Measurements from ENCODE around the gene B3GNT9.
A peak's percentile ranks its signal among the peaks of the same experiment; 100 is the strongest.

Gene B3GNT9

DNA sequence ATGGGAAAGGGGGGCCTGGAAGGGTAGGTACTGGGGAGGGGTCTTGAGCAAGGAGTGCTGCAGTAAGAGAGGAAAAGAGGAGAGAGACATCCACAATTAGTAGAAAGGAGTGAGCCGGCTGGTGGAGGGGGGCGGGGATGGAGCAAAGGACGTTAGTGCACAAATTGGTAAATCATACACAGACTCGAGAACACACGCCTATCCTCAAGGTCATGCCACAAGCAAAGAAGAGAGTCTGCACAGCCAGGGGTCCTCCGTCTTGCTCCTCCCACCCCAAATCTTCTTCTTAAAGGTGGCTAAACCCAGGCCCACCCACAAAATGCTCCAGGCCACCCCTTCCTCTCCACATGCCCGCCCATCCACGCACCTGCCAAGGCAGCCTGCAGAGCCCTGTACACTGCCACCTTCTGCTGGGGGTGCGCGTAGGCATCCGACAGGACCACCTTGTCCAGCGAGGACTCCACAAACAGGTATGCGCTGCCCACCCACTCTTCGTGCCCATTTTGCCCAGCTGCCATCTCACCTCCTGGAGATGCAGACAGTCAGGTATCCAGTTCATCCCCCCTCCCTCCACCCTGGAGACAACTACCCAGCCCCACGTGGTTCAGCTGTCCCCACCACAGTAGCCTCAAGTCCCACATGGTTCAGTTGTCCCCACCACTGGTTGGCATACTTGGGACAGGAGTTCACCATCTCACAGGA, 5.5 kb upstream of the B3GNT9 start:
- H3K4me3 ChIP-seq (ENCODE audit: low read depth, low read length) = no peak overlapping the region
- TF ChIP-seq, protein P1, sequence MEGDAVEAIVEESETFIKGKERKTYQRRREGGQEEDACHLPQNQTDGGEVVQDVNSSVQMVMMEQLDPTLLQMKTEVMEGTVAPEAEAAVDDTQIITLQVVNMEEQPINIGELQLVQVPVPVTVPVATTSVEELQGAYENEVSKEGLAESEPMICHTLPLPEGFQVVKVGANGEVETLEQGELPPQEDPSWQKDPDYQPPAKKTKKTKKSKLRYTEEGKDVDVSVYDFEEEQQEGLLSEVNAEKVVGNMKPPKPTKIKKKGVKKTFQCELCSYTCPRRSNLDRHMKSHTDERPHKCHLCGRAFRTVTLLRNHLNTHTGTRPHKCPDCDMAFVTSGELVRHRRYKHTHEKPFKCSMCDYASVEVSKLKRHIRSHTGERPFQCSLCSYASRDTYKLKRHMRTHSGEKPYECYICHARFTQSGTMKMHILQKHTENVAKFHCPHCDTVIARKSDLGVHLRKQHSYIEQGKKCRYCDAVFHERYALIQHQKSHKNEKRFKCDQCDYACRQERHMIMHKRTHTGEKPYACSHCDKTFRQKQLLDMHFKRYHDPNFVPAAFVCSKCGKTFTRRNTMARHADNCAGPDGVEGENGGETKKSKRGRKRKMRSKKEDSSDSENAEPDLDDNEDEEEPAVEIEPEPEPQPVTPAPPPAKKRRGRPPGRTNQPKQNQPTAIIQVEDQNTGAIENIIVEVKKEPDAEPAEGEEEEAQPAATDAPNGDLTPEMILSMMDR (IDR thresholded peaks at IDR 0.05; ENCODE audit: low read depth, low read length) = no peak

DNA sequence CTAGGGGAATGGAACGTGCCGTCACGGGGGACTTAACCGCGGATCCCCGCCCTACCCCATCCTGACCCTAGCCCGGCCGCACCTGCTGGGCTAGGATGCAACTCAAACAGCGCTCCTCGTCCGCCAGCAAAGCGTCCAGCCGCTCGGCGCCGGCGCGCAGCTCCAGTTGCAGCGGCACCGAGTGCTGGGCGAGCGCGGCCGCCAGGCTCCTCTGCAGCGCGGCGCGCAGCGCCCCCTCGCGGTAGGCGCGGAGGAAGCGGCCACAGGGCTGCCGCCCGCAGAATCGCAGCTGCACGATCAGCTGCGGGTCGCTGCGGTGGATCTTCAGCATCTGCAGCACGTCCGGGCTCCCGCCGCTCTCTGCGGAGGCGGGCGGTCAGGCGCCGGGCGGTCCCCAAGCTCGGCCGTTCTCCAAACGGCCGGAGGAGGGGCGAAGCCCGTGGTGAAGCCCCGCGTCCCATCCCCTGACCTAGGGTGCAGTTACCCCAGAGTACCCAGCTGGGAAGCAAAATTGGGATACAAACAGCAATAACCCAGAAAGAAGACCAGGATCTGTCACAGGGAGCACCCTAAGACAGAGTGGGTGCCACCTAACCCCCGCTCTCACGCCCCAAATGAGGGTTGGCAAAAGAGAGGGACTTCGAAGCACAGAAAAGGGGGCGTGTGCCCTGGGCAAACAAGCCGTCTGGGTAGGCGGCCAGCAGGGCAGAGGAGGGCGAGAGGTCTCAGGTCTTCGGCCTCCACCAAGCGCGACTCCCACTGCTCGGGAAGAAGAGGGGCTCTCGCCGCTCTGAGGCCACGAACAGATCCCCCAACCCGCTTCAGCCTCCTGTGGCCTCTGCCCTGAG, 4.7 kb upstream of the B3GNT9 start:
- no peak overlapping the region for H3K4me3 ChIP-seq (ENCODE audit: low read depth, low read length)
- TF ChIP-seq, protein P1 (IDR thresholded peaks at IDR 0.05; ENCODE audit: low read depth, low read length) = peak; percentile 77

DNA sequence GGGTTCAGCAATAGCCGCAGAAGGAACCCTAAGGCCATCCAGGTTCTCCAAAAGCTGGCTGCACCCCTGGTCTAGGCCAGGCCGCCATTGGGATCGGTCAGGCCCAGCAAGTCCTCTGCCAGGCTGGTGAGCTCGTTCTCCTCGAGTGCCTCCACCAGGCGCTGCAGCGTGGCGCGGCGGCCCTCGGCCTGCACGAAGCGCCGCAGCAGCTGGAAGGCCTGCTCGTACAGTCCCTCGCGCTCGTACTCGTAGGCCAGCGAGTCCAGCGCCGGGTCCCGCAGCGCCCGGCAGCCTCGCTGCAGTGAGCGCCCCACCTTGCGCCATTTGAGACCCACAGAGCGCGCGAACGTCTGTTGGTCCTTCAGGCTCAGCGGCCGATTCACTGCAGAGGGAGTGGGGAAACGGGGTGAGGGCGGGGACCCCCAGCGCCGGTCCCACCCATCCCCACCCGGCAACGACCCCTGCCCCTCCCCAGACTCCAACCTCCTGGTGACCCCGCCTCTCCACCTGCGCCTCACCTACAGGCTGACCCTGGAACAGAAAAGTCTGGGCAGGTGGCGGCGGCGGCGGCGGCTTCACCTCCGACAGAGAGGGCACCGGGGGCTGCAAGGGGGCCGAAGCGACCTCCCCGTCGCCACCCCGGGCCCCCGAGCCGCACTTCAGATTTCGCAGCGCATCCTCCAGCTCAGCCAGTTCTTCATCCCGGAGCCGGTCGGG, 3.9 kb upstream of the B3GNT9 start:
- H3K4me3 ChIP-seq (ENCODE audit: low read depth, low read length) = no peak overlapping the region
- TF ChIP-seq, protein P1 (IDR thresholded peaks at IDR 0.05; ENCODE audit: low read depth, low read length) = no peak

DNA sequence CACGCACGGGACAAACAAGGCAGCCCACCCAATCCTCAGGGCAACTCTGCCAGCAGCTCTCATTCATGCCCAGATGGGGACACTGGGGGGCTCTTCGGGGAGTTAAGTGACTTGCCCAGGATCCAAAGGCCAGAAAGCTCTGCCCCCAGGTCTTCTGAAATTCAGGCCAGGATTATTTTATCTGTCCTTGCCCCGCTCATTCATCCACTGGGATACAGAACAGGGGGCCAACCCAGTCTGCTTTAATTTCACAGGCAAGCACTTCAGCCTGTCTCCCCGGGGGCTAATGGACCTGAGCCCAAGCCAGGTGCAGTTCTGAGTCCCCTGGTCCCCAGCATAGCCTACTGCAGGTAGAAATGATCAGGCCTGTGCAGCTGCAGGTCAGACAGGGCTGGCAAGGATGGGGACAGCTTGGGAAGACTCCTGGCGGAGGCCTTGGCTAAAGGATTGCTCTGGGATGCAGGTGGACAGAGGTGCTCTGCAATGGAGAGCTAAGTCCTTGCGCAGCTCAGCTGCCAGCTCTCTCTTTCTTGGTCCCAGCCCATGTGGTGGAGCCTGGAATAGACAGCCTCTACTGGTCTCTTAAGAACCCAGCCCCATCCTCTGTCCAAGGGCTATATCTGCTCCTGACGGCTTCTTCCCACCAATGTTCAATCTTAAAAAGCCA, 766 bp upstream of the B3GNT9 start:
- no peak overlapping the region for H3K4me3 ChIP-seq (ENCODE audit: low read depth, low read length)
- TF ChIP-seq, protein P1 (IDR thresholded peaks at IDR 0.05; ENCODE audit: low read depth, low read length) = no peak

DNA sequence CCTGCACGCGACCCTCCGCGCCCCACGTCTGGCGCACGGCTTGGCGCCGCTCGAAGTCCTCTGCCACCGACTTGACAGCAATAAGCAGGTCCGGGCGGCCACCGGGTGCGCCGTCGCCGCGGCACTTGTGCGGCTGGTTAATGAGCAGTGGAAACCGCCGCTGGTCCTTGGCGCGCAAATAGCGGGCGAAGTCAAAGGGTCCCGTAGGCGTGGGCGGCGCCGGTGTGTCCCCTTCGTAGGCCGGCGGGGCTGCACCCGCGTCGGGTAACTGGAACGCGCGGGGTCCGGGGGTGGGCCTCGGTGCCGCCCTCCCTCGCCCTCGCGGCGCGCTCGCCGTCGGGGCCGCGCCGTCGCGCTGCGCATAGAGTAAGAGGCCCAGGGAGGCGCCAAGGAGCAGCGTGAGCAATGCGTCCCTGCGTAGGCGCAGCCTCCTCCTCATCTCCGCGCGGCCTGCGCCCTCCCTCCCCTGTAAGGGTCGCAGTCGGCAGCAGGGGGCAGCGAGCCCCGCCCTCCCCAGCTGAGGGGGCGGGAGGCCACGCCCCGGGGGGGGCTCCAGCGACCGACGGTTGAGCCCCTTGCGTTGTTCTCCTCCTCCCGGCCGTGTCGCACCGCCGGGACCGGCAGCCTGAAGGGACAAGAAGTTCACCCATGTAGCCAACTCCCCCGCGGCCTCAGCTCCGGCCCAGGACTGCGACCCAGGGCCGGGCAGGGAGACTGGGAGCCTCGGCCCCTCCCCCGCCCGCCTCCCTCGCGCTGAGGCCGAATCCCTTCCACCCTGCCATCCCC, 558 bp downstream of the B3GNT9 start:
- peak overlapping the region; percentile 72 for H3K4me3 ChIP-seq (ENCODE audit: low read depth, low read length)
- TF ChIP-seq, protein P1 (IDR thresholded peaks at IDR 0.05; ENCODE audit: low read depth, low read length) = no peak

DNA sequence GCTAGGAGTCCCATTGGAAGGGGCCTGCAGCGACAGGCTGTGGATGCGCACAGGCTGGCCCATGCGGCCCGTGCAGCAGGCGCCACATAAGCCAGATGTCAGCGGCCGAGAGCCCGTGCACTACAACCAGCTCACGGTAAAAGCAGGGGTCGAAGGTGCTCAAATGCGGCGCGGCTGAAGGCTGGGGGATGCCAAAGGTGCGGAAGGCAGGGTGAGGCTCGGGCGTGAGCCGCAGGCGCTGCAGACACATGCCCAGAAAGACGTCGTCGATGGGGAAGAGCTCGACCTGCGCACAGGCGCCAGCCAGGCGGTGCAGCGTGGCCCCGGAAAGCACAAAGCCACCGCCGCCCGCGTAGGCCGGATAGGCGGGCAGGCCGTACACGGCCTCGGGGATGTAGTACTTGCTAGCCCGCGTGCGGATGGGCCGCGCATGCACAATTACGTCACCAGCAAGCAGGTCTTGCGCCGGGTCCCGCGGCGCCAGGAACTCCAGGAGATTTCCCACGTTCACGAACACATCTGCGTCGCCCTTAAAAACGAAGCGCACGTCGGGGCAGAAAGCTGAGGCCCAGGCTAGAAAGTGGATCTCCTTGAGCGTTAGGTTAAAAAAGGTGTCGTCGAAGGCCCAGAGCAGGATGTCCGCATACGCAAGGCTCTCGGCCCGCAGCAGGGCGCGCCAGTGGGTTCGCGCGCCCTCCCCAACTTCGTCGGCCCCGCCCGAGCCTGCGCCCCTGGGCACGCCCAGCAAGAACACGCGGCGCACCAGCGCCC, 1.3 kb downstream of the B3GNT9 start:
- no peak overlapping the region for H3K4me3 ChIP-seq (ENCODE audit: low read depth, low read length)
- TF ChIP-seq, protein P1 (IDR thresholded peaks at IDR 0.05; ENCODE audit: low read depth, low read length) = no peak

Measured in WI38 (cell line).